CD14-positive monocyte (primary cell): Measurements from ENCODE around the gene DCP2. TPM values are rescaled to one million over a fixed set of nuclear protein-coding genes. Genes with fewer than 3 reads are reported as not detected.

ENCODE experiments used
- DNase-seq, 3 donors: peaks; one replicate each; pipeline ENCODE4 v3.0.0-alpha.2; 2011 to 2022
- H2AFZ ChIP-seq: 2 replicates; pipeline ENCODE4 v1.6.0; 2012; ENCODE audit warnings: mild to moderate bottlenecking, low read depth, low read length, inconsistent platforms; ENCODE audit not compliant: insufficient read depth, poor library complexity, severe bottlenecking
- H3K27ac ChIP-seq, 2 donors: 1 replicate in 1 of 2; 2 replicates in 1 of 2; pipeline ENCODE4 v1.5.1; 2012 to 2013; ENCODE audit warnings: low read length in 2 of 2, control low read depth in 1 of 2, inconsistent platforms in 1 of 2, low read depth in 1 of 2, mild to moderate bottlenecking in 1 of 2
- H3K27me3 ChIP-seq, 2 donors: one replicate each; pipeline versions ENCODE4 v1.6.0 to v1.6.1; 2011 to 2013; ENCODE audit warnings: low read length in 2 of 2; ENCODE audit not compliant: control insufficient read depth in 2 of 2, insufficient read depth in 2 of 2
- H3K36me3 ChIP-seq, 2 donors: replicated peaks in 1 of 2; 1 replicate in 1 of 2; 2 replicates in 1 of 2; pipeline versions ENCODE4 v1.5.1 to v1.6.1; 2012 to 2013; ENCODE audit warnings: low read length in 2 of 2, control low read depth in 1 of 2, inconsistent platforms in 1 of 2, mild to moderate bottlenecking in 1 of 2; ENCODE audit not compliant: insufficient read depth in 2 of 2, control insufficient read depth in 1 of 2
- H3K4me1 ChIP-seq, 2 donors: 1 replicate in 1 of 2; 2 replicates in 1 of 2; pipeline versions ENCODE4 v1.5.1 to v1.6.1; 2012 to 2013; ENCODE audit warnings: low read length in 2 of 2, control low read depth in 1 of 2, inconsistent platforms in 1 of 2, mild to moderate bottlenecking in 1 of 2, moderate library complexity in 1 of 2; ENCODE audit not compliant: insufficient read depth in 2 of 2, control insufficient read depth in 1 of 2
- H3K4me2 ChIP-seq: replicated peaks from 2 replicates; pipeline ENCODE3; 2012; ENCODE audit warnings: low read length, moderate library complexity, mild to moderate bottlenecking; ENCODE audit not compliant: poor library complexity, severe bottlenecking; ENCODE audit errors: extremely low read depth
- H3K4me3 ChIP-seq, 3 experiments: fragments of 200-600 bp in 1 of 3; sonication (generic) in 1 of 3; replicated peaks in 1 of 3; 1 replicate in 2 of 3; 2 replicates in 1 of 3; pipeline ENCODE4 v1.5.1; 2011 to 2013; ENCODE audit warnings: low read length in 3 of 3, mild to moderate bottlenecking in 3 of 3, control low read depth in 2 of 3, low read depth in 2 of 3, inconsistent platforms in 1 of 3, moderate library complexity in 1 of 3
- H3K79me2 ChIP-seq: 2 replicates; pipeline ENCODE4 v1.6.0; 2012; ENCODE audit warnings: mild to moderate bottlenecking, control low read depth, inconsistent platforms, low read length, moderate library complexity; ENCODE audit not compliant: insufficient read depth
- H3K9ac ChIP-seq: 2 replicates; pipeline ENCODE4 v1.6.0; 2017; ENCODE audit warnings: low read length, mild to moderate bottlenecking; ENCODE audit not compliant: insufficient read depth, poor library complexity, severe bottlenecking
- H3K9me3 ChIP-seq, 2 donors: replicated peaks in 1 of 2; 1 replicate in 1 of 2; 2 replicates in 1 of 2; pipeline versions ENCODE4 v1.5.1 to v1.6.1; 2012 to 2013; ENCODE audit warnings: low read length in 2 of 2, control low read depth in 1 of 2; ENCODE audit not compliant: control insufficient read depth in 1 of 2, insufficient read depth in 1 of 2
- H4K20me1 ChIP-seq: 2 replicates; pipeline ENCODE4 v1.6.0; 2012; ENCODE audit warnings: mild to moderate bottlenecking, low read length, control low read depth, moderate library complexity; ENCODE audit not compliant: insufficient read depth
- H3K27ac Mint-ChIP-seq, 7 donors: one replicate each; pipeline ENCODE4 v1.8.0; 2020; ENCODE audit warnings: mild to moderate bottlenecking in 7 of 7, mixed read lengths in 7 of 7, moderate library complexity in 6 of 7, inconsistent platforms in 2 of 7
- H3K27me3 Mint-ChIP-seq, 3 donors: one replicate each; pipeline ENCODE4 v1.8.0; 2021 to 2022; ENCODE audit warnings: low read depth in 3 of 3, mild to moderate bottlenecking in 3 of 3, mixed read lengths in 3 of 3, moderate library complexity in 3 of 3, inconsistent platforms in 1 of 3
- H3K36me3 Mint-ChIP-seq, 2 donors: one replicate each; pipeline ENCODE4 v1.8.0; 2020; ENCODE audit warnings: mixed read lengths in 2 of 2, inconsistent platforms in 1 of 2, mild to moderate bottlenecking in 1 of 2
- H3K4me1 Mint-ChIP-seq: one replicate; pipeline ENCODE4 v1.8.0; 2020; ENCODE audit warnings: mild to moderate bottlenecking, mixed read lengths
- H3K4me3 Mint-ChIP-seq, 2 donors: one replicate each; pipeline ENCODE4 v1.8.0; 2020; ENCODE audit warnings: mild to moderate bottlenecking in 2 of 2, mixed read lengths in 2 of 2, moderate library complexity in 1 of 2
- H3K9me3 Mint-ChIP-seq, 7 donors: one replicate each; pipeline ENCODE4 v1.8.0; 2020 to 2022; ENCODE audit warnings: mixed read lengths in 7 of 7, mild to moderate bottlenecking in 6 of 7, moderate library complexity in 6 of 7, inconsistent platforms in 2 of 7
- WGBS: methylation state at CpG from one replicate; pipeline ENCODE4 v1.1.5; 2013; ENCODE audit warnings: missing lambda C conversion rate; ENCODE audit not compliant: insufficient coverage; 5-methylcytosine and 5-hydroxymethylcytosine counted together
- intact Hi-C, 2 donors: fragments of 100-400 bp; cut with micrococcal nuclease; formaldehyde crosslinking; loops; one replicate each; pipeline versions ENCODE4 v1.15.0 to v1.15.1; 2023
- polyA plus RNA-seq, 3 donors: library from polyadenylated mRNA; depleted of rRNA in 1 of 3; unstranded in 2 of 3; stranded (reverse) in 1 of 3; fragments of 300-500 nt in 2 of 3; fragments of >200 nt in 1 of 3; fragmentation: Illumina TruSeq in 2 of 3; gene quantifications; 1 replicate in 2 of 3; 2 replicates in 1 of 3; pipeline ENCODE4 v1.2.3, GENCODE V29; 2012 to 2021
- TF ChIP-seq, protein P1 (sequence below): fragments of 200-600 bp; IDR thresholded peaks from one replicate; pipeline ENCODE4 v1.8.0; 2022; ENCODE audit warnings: antibody characterized with exemption, mild to moderate bottlenecking

Gene DCP2
- polyA plus RNA-seq, 3 donors = 24.0 to 62.2 (median 58.9) TPM

DNA sequence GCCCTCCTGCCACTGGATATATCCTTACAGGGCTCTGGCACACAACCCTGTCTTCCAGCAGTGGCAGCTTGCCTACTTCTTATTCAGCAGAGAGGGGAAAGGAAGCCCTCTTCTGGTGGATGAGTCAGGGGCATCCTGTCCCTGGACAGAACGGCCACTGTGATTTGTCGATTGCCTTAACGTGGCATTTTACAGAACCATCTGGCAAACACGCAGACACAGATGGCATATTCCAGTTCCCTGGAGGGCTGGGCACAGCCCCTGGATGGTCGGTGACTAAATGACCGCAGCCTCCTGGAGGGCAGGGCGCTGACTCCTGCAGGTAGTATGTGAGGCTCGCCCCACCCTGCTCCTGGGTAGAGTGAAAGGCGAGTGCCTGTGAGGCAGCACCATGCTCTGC lies 62.1 kb downstream of the DCP2 start:
- intact Hi-C loops = no loop called here
- Mint-ChIP-seq H3K4me1 (no peaks in the 10 kb centered on the region), H3K4me3 (no peak overlapping the region), H3K27me3 (peaks cover 3 to 5% (median 3%) of the 10 kb centered on the region in 3 donors), H3K36me3 (no peaks in the 10 kb centered on the region), H3K9me3 (no peaks in the 10 kb centered on the region), H3K27ac (no peak overlapping the region)
- Histone ChIP-seq H2AFZ (no peak overlapping the region), H3K79me2 (no peaks in the 10 kb centered on the region), H3K27ac (no peak overlapping the region), H3K4me3 (no peak overlapping the region), H3K9ac (no peak overlapping the region), H3K4me1 (no peaks in the 10 kb centered on the region), H3K4me2 (no peak overlapping the region), H3K36me3 (no peaks in the 10 kb centered on the region), H4K20me1 (no peaks in the 10 kb centered on the region), H3K27me3 (no peaks in the 10 kb centered on the region), H3K9me3 (no peaks in the 10 kb centered on the region)
- no peak for DNase-seq
- TF ChIP-seq, protein P1, sequence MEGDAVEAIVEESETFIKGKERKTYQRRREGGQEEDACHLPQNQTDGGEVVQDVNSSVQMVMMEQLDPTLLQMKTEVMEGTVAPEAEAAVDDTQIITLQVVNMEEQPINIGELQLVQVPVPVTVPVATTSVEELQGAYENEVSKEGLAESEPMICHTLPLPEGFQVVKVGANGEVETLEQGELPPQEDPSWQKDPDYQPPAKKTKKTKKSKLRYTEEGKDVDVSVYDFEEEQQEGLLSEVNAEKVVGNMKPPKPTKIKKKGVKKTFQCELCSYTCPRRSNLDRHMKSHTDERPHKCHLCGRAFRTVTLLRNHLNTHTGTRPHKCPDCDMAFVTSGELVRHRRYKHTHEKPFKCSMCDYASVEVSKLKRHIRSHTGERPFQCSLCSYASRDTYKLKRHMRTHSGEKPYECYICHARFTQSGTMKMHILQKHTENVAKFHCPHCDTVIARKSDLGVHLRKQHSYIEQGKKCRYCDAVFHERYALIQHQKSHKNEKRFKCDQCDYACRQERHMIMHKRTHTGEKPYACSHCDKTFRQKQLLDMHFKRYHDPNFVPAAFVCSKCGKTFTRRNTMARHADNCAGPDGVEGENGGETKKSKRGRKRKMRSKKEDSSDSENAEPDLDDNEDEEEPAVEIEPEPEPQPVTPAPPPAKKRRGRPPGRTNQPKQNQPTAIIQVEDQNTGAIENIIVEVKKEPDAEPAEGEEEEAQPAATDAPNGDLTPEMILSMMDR = no peak
- 87% methylated on average over 4 of the region's 9 CpGs for WGBS

DNA sequence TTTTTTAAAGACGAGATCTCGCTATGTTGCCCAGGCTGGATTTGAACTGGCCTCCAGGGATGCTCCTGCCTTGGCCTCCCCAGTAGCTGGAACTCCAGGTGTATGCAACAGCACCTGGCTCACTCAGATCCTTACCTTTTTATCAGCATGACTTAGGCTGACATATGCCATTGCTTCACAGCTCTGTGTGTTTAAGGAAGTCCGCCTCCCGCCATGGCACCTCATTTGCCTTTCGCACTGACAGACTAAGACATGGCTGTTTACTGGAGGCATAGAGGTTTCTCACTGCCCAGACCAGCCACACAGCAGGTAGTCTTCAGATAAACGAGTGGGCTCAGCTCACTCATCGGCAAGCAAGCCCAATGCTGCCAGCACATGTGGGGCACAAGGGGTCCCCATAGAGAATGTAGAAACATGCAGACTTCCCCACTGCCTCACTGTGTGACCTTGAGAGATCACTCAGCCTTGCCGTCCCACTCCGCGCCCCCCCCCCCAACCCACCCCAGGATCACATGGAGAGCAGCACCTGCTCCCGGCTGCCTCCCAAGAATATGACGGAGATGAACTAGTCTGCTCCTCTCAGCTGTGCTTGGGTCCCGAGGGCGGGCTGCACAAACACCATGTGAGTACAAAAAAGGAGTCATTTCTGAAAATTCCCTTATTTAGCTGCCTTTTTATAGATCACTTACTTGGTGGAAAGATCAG lies 62.8 kb downstream of the DCP2 start:
- Mint-ChIP-seq H3K36me3 (no peaks in the 10 kb centered on the region), H3K27me3 (peaks cover 1 to 5% (median 3%) of the 10 kb centered on the region in 3 donors), H3K9me3 (no peaks in the 10 kb centered on the region), H3K27ac (peak overlapping the region in 1 of 7 donors; percentile 32), H3K4me1 (no peaks in the 10 kb centered on the region), H3K4me3 (no peak overlapping the region)
- no peak overlapping the region for H3K9ac ChIP-seq
- H3K79me2 ChIP-seq = no peaks in the 10 kb centered on the region
- H3K27ac ChIP-seq = no peak overlapping the region
- no peak overlapping the region for H3K4me2 ChIP-seq
- H3K36me3 ChIP-seq = no peaks in the 10 kb centered on the region
- no peaks in the 10 kb centered on the region for H3K27me3 ChIP-seq
- H3K4me1 ChIP-seq = no peaks in the 10 kb centered on the region
- H3K9me3 ChIP-seq = no peaks in the 10 kb centered on the region
- no peak for DNase-seq
- H3K4me3 ChIP-seq = no peak overlapping the region
- H4K20me1 ChIP-seq = no peaks in the 10 kb centered on the region
- H2AFZ ChIP-seq = no peak overlapping the region
- WGBS = 89% methylated on average over 12 of the region's 14 CpGs
- intact Hi-C loops = no loop called here
- TF ChIP-seq, protein P1 = no peak
